ENCODE measurements around the gene CHEK2. TPM values are rescaled to one million over a fixed set of nuclear protein-coding genes. Genes with fewer than 3 reads are reported as not detected.
"Not testable (repeated sequence)": the region's sequence is repeated elsewhere in the genome, so short reads cannot be mapped to it uniquely, and the experiment has no call there.

The CHEK2 gene
- total and polyA plus RNA-seq, 2 donors: 8.8 to 15.6 TPM

GRCh38 chr22:28766628-28767027 lies 25.0 kb upstream of the CHEK2 start:
- no peak for DNase-seq (ENCODE audit: extremely low spot score)
- no peaks in the 10 kb centered on the region for H3K36me3 ChIP-seq (ENCODE audit: insufficient read depth)
- no peak overlapping the region for H3K27ac ChIP-seq (ENCODE audit: low read depth)
- WGBS: 94% methylated on average over 3 of the region's 3 CpGs
- no peaks in the 10 kb centered on the region for H3K4me1 ChIP-seq (ENCODE audit: insufficient read depth)
- H3K4me3 ChIP-seq (ENCODE audit: low read depth, low read length): no peak overlapping the region

- H3K4me3 ChIP-seq (ENCODE audit: low read depth, low read length); H3K27ac ChIP-seq (ENCODE audit: low read depth); DNase-seq (ENCODE audit: extremely low spot score); H3K4me1 ChIP-seq (ENCODE audit: insufficient read depth); H3K36me3 ChIP-seq (ENCODE audit: insufficient read depth): not testable (repeated sequence)
- WGBS: 93% methylated on average over 4 of the region's 4 CpGs
Observed at GRCh38 chr22:28762000-28762399, 20.4 kb upstream of the CHEK2 start.

GRCh38 chr22:28761449-28761755 lies 19.8 kb upstream of the CHEK2 start:
- H3K4me3 ChIP-seq (ENCODE audit: low read depth, low read length): no peak overlapping the region
- no peak for DNase-seq (ENCODE audit: extremely low spot score)
- no peaks in the 10 kb centered on the region for H3K36me3 ChIP-seq (ENCODE audit: insufficient read depth)
- no peaks in the 10 kb centered on the region for H3K4me1 ChIP-seq (ENCODE audit: insufficient read depth)
- no peak overlapping the region for H3K27ac ChIP-seq (ENCODE audit: low read depth)
- WGBS: 92% methylated on average over 10 of the region's 10 CpGs

GRCh38 chr22:28759861-28760560 lies 18.4 kb upstream of the CHEK2 start:
- 64% methylated on average over 3 of the region's 3 CpGs for WGBS
- H3K4me3 ChIP-seq (ENCODE audit: low read depth, low read length): no peak overlapping the region
- H3K27ac ChIP-seq (ENCODE audit: low read depth): no peak overlapping the region
- DNase-seq (ENCODE audit: extremely low spot score): no peak
- H3K4me1 ChIP-seq (ENCODE audit: insufficient read depth): no peaks in the 10 kb centered on the region
- H3K36me3 ChIP-seq (ENCODE audit: insufficient read depth): no peaks in the 10 kb centered on the region

- not testable (repeated sequence) for DNase-seq (ENCODE audit: extremely low spot score); H3K27ac ChIP-seq (ENCODE audit: low read depth)
- WGBS: 96% methylated on average over 3 of the region's 3 CpGs
Observed at GRCh38 chr22:28754512-28754911, 12.9 kb upstream of the CHEK2 start.

GRCh38 chr22:28750471-28750881 lies 8.9 kb upstream of the CHEK2 start:
- no peaks in the 10 kb centered on the region for H3K4me1 ChIP-seq (ENCODE audit: insufficient read depth)
- DNase-seq (ENCODE audit: extremely low spot score): no peak
- H3K36me3 ChIP-seq (ENCODE audit: insufficient read depth): peaks cover 10% of the 10 kb centered on the region
- 66% methylated on average over 6 of the region's 6 CpGs for WGBS
- no peak overlapping the region for H3K27ac ChIP-seq (ENCODE audit: low read depth)
- no peak overlapping the region for H3K4me3 ChIP-seq (ENCODE audit: low read depth, low read length)

More at GRCh38 chr22:28754512-28754911, 12.9 kb upstream of the CHEK2 start:
- H3K36me3 ChIP-seq (ENCODE audit: insufficient read depth); H3K4me1 ChIP-seq (ENCODE audit: insufficient read depth); H3K4me3 ChIP-seq (ENCODE audit: low read depth, low read length): not testable (repeated sequence)

- Histone ChIP-seq H3K36me3 (ENCODE audit: insufficient read depth) (peaks cover 8% of the 10 kb centered on the region), H3K4me1 (ENCODE audit: insufficient read depth) (no peaks in the 10 kb centered on the region), H3K4me3 (ENCODE audit: low read depth, low read length) (no peak overlapping the region), H3K27ac (ENCODE audit: low read depth) (no peak overlapping the region)
- DNase-seq (ENCODE audit: extremely low spot score): no peak
- 92% methylated on average over 3 of the region's 3 CpGs for WGBS
Observed at GRCh38 chr22:28743852-28744251, 2.2 kb upstream of the CHEK2 start.

GRCh38 chr22:28742562-28742962 lies 942 bp upstream of the CHEK2 start:
- no peak for DNase-seq (ENCODE audit: extremely low spot score)
- Histone ChIP-seq H3K27ac (ENCODE audit: low read depth) (peak overlapping the region; percentile 98), H3K4me1 (ENCODE audit: insufficient read depth) (no peaks in the 10 kb centered on the region), H3K4me3 (ENCODE audit: low read depth, low read length) (peak overlapping the region; percentile 72), H3K36me3 (ENCODE audit: insufficient read depth) (peaks cover 5% of the 10 kb centered on the region)
- 2% methylated on average over 10 of the region's 10 CpGs for WGBS

GRCh38 chr22:28741200-28741784 lies 328 bp downstream of the CHEK2 start:
- H3K36me3 ChIP-seq (ENCODE audit: insufficient read depth): peaks cover 3% of the 10 kb centered on the region
- 6% methylated on average over 18 of the region's 18 CpGs for WGBS
- no peak for DNase-seq (ENCODE audit: extremely low spot score)
- H3K27ac ChIP-seq (ENCODE audit: low read depth): no peak overlapping the region
- H3K4me1 ChIP-seq (ENCODE audit: insufficient read depth): no peaks in the 10 kb centered on the region
- H3K4me3 ChIP-seq (ENCODE audit: low read depth, low read length): peak overlapping the region; percentile 26

- H3K4me1 ChIP-seq (ENCODE audit: insufficient read depth); H3K27ac ChIP-seq (ENCODE audit: low read depth); H3K4me3 ChIP-seq (ENCODE audit: low read depth, low read length); H3K36me3 ChIP-seq (ENCODE audit: insufficient read depth); DNase-seq (ENCODE audit: extremely low spot score): not testable (repeated sequence)
- WGBS: 91% methylated on average over 8 of the region's 8 CpGs
Observed at GRCh38 chr22:28738876-28739275, 2.7 kb downstream of the CHEK2 start.

- Histone ChIP-seq H3K4me1 (ENCODE audit: insufficient read depth) (no peaks in the 10 kb centered on the region), H3K4me3 (ENCODE audit: low read depth, low read length) (no peak overlapping the region), H3K27ac (ENCODE audit: low read depth) (no peak overlapping the region), H3K36me3 (ENCODE audit: insufficient read depth) (no peaks in the 10 kb centered on the region)
- DNase-seq (ENCODE audit: extremely low spot score): no peak
- WGBS: 98% methylated on average over 3 of the region's 3 CpGs
Observed at GRCh38 chr22:28737701-28738100, 3.9 kb downstream of the CHEK2 start.

GRCh38 chr22:28736301-28737155 lies 5.1 kb downstream of the CHEK2 start:
- Histone ChIP-seq H3K4me1 (ENCODE audit: insufficient read depth) (no peaks in the 10 kb centered on the region), H3K4me3 (ENCODE audit: low read depth, low read length) (no peak overlapping the region), H3K27ac (ENCODE audit: low read depth) (no peak overlapping the region), H3K36me3 (ENCODE audit: insufficient read depth) (no peaks in the 10 kb centered on the region)
- 79% methylated on average over 7 of the region's 7 CpGs for WGBS
- DNase-seq (ENCODE audit: extremely low spot score): no peak

- Histone ChIP-seq H3K27ac (ENCODE audit: low read depth) (no peak overlapping the region), H3K36me3 (ENCODE audit: insufficient read depth) (no peaks in the 10 kb centered on the region), H3K4me1 (ENCODE audit: insufficient read depth) (no peaks in the 10 kb centered on the region), H3K4me3 (ENCODE audit: low read depth, low read length) (no peak overlapping the region)
- WGBS: 93% methylated on average over 6 of the region's 6 CpGs
- no peak for DNase-seq (ENCODE audit: extremely low spot score)
Observed at GRCh38 chr22:28734393-28734792, 7.2 kb downstream of the CHEK2 start.

GRCh38 chr22:28730179-28730578 lies 11.4 kb downstream of the CHEK2 start:
- Histone ChIP-seq H3K4me1 (ENCODE audit: insufficient read depth) (no peaks in the 10 kb centered on the region), H3K27ac (ENCODE audit: low read depth) (no peak overlapping the region), H3K36me3 (ENCODE audit: insufficient read depth) (no peaks in the 10 kb centered on the region), H3K4me3 (ENCODE audit: low read depth, low read length) (no peak overlapping the region)
- DNase-seq (ENCODE audit: extremely low spot score): no peak
- 88% methylated on average over 3 of the region's 3 CpGs for WGBS
